ENCODE data around the gene NDFIP1. TPM values are rescaled to one million over a fixed set of nuclear protein-coding genes. Genes with fewer than 3 reads are reported as not detected.

The NDFIP1 gene
- total and polyA plus RNA-seq, 12 donors, result 26.7 to 313 (median 89.2) TPM

- Histone ChIP-seq H3K4me3 (no peak overlapping the region), H3K4me1 (replicated peaks in 1 of 2) (peaks cover 5 to 34% of the 10 kb centered on the region in 2 donors), H3K9me3 (replicated peaks in 1 of 3) (no peaks in the 10 kb centered on the region), H3K36me3 (replicated peaks in 1 of 2) (peaks cover 0 to 30% of the 10 kb centered on the region in 2 donors), H3K27ac (no peak overlapping the region), H3K27me3 (no peaks in the 10 kb centered on the region)
- intact Hi-C loops (cut with DNase I), result no loop called here
- TF ChIP-seq CTCF (IDR thresholded peaks at IDR 0.05) (no peak), POLR2A (IDR thresholded peaks at IDR 0.05) (no peak)
- 88 to 95% (median 92%) methylated on average over 3 of the region's 3 CpGs for WGBS, 4 donors
- DNase-seq, result no peak
Observed at GRCh38 chr5:142131394-142131793, 22.8 kb downstream of the NDFIP1 start.

DNA sequence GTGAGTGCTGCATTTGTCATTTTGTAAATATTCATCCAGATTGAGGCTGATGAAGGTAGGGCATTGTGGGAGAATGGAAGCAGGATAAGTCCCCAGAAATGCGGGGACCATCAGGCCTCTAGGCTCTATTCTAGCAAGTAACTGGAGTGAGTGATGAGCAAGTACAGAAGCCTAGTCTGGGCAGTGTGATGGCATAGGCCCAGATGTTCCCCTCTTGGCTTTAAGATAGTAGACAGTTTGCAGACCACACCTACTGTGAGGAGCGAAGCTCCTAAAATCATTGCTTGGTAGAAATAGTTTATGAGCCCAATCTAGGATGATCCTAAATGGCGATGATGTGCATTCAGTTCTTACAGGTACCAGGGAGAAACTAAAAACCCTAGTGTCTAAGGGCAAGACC lies 24.3 kb downstream of the NDFIP1 start:
- no peaks in the 10 kb centered on the region for H3K27me3 ChIP-seq
- no peaks in the 10 kb centered on the region for H3K9me3 ChIP-seq (replicated peaks in 1 of 3)
- TF ChIP-seq POLR2A (IDR thresholded peaks at IDR 0.05), result no peak
- no peak for TF ChIP-seq CTCF (IDR thresholded peaks at IDR 0.05)
- 98 to 100% (median 99%) methylated on average over 3 of the region's 3 CpGs for WGBS, 4 donors
- intact Hi-C loops (cut with DNase I), result no loop called here
- peaks cover 0 to 42% of the 10 kb centered on the region in 2 donors for H3K36me3 ChIP-seq (replicated peaks in 1 of 2)
- no peak for DNase-seq
- no peak overlapping the region for H3K27ac ChIP-seq
- no peak overlapping the region for H3K4me3 ChIP-seq
- H3K4me1 ChIP-seq (replicated peaks in 1 of 2), result peaks cover 5 to 34% of the 10 kb centered on the region in 2 donors

DNA sequence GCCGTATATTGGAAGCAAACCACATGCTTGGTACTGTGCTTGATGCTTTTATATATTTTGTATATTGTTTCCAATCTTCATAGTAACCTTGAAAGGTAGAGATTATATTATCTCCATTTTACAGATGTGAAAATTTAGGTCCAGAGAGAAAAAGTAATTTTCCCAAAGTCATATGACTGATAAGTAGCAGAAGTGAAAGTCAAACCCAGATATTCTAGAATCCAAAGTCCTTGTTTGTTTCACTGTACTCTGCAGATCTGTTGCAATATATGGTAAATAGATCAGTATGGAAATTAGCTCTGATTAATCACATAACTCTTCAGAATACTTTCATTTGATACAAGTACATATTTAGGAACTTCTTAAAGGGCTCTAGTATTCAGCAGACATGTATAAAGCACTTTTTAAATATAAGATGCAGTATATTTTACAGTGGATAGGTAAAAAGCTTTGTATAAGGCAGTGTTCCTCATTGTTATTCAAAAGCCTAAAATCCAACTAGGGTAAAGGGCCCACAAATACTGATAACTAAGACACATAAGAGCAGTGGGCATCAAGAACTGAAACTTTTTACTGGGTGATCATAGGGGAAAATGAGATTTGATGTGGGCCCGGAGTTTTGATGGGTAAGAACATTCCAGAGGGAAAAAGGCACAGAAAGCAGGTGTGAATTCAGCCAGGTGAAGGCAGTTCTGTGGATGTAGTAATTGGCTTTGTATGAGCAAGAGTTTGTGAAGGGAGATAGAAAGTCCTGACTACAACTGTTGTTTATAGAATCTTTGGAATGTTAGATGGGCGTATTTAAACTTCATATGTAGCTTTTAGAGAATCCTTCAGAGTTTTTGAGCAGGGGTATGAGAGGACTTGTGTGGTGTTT lies 25.0 kb downstream of the NDFIP1 start:
- WGBS, 4 donors, result 64 to 96% (median 83%) methylated on average over 3 of the region's 3 CpGs
- Histone ChIP-seq H3K36me3 (replicated peaks in 1 of 2) (peaks cover 0 to 48% of the 10 kb centered on the region in 2 donors), H3K4me1 (replicated peaks in 1 of 2) (peaks cover 2 to 33% of the 10 kb centered on the region in 2 donors), H3K4me3 (no peak overlapping the region), H3K27ac (peak overlapping the region in 1 of 5 donors; percentile 17), H3K27me3 (no peaks in the 10 kb centered on the region), H3K9me3 (replicated peaks in 1 of 3) (no peaks in the 10 kb centered on the region)
- TF ChIP-seq CTCF (IDR thresholded peaks at IDR 0.05) (no peak), POLR2A (IDR thresholded peaks at IDR 0.05) (no peak)
- intact Hi-C loops (cut with DNase I), result no loop called here
- DNase-seq, result no peak

- no peaks in the 10 kb centered on the region for H3K27me3 ChIP-seq
- peaks cover 0 to 25% of the 10 kb centered on the region in 2 donors for H3K4me1 ChIP-seq (replicated peaks in 1 of 2)
- no peak for DNase-seq
- intact Hi-C loops (cut with DNase I), result no loop called here
- TF ChIP-seq POLR2A (IDR thresholded peaks at IDR 0.05), result no peak
- TF ChIP-seq CTCF (IDR thresholded peaks at IDR 0.05), result no peak
- WGBS, 4 donors, result 67 to 70% (median 69%) methylated on average over 7 of the region's 7 CpGs
- H3K36me3 ChIP-seq (replicated peaks in 1 of 2), result peaks cover 0 to 51% of the 10 kb centered on the region in 2 donors
- no peaks in the 10 kb centered on the region for H3K9me3 ChIP-seq (replicated peaks in 1 of 3)
- no peak overlapping the region for H3K4me3 ChIP-seq
- H3K27ac ChIP-seq, result no peak overlapping the region
Observed at GRCh38 chr5:142134331-142135010, 25.9 kb downstream of the NDFIP1 start.

Measured in adrenal gland (tissue), 12 donors.